ENCODE data around the gene USP40.

Gene USP40

GRCh38 chr2:233497692-233498091 lies 68.9 kb downstream of the USP40 start:
- DNase-seq (ENCODE audit: low read depth in 2 of 2), result no peak

- DNase-seq (ENCODE audit: low read depth in 2 of 2), result no peak
Measured at GRCh38 chr2:233495503-233496496, 70.8 kb downstream of the USP40 start.

GRCh38 chr2:233492751-233493150 lies 73.8 kb downstream of the USP40 start:
- DNase-seq (ENCODE audit: low read depth in 2 of 2), result no peak

GRCh38 chr2:233492078-233492477 lies 74.5 kb downstream of the USP40 start:
- DNase-seq (ENCODE audit: low read depth in 2 of 2), result no peak

GRCh38 chr2:233491326-233491725 lies 75.3 kb downstream of the USP40 start:
- DNase-seq (ENCODE audit: low read depth in 2 of 2), result no peak

- no peak for DNase-seq (ENCODE audit: low read depth in 2 of 2)
Measured at GRCh38 chr2:233490831-233491230, 75.8 kb downstream of the USP40 start.

- DNase-seq (ENCODE audit: low read depth in 2 of 2), result no peak
Measured at GRCh38 chr2:233489666-233490065, 76.9 kb downstream of the USP40 start.

GRCh38 chr2:233489143-233489542 lies 77.4 kb downstream of the USP40 start:
- no peak for DNase-seq (ENCODE audit: low read depth in 2 of 2)

- no peak for DNase-seq (ENCODE audit: low read depth in 2 of 2)
Measured at GRCh38 chr2:233487748-233488345, 78.7 kb downstream of the USP40 start.

GRCh38 chr2:233486778-233487552 lies 79.6 kb downstream of the USP40 start:
- no peak for DNase-seq (ENCODE audit: low read depth in 2 of 2)

GRCh38 chr2:233486357-233486756 lies 80.2 kb downstream of the USP40 start:
- DNase-seq (ENCODE audit: low read depth in 2 of 2), result no peak

- DNase-seq (ENCODE audit: low read depth in 2 of 2), result no peak
Measured at GRCh38 chr2:233485726-233486125, 80.9 kb downstream of the USP40 start.

- DNase-seq (ENCODE audit: low read depth in 2 of 2), result no peak
Measured at GRCh38 chr2:233482616-233483015, 84.0 kb downstream of the USP40 start.

GRCh38 chr2:233481368-233482142 lies 85.0 kb downstream of the USP40 start:
- no peak for DNase-seq (ENCODE audit: low read depth in 2 of 2)

- no peak for DNase-seq (ENCODE audit: low read depth in 2 of 2)
Measured at GRCh38 chr2:233480490-233481202, 85.9 kb downstream of the USP40 start.

- no peak for DNase-seq (ENCODE audit: low read depth in 2 of 2)
Measured at GRCh38 chr2:233479616-233480489, 86.7 kb downstream of the USP40 start.

- no peak for DNase-seq (ENCODE audit: low read depth in 2 of 2)
Measured at GRCh38 chr2:233477548-233478433, 88.8 kb downstream of the USP40 start.

- no peak for DNase-seq (ENCODE audit: low read depth in 2 of 2)
Measured at GRCh38 chr2:233476651-233477547, 89.7 kb downstream of the USP40 start.

Data from stimulated activated CD8-positive, alpha-beta memory T cell treated with anti-CD3 and anti-CD28 coated beads, Interleukin-15, amount 100 ng/mL, for 48 hours (primary cell).